ENCODE data around the gene GALNT9. TPM values are rescaled to one million over a fixed set of nuclear protein-coding genes. Genes with fewer than 3 reads are reported as not detected.

The GALNT9 gene
- polyA plus RNA-seq, 1 donor from 2014 or later = 13.5 TPM

DNA sequence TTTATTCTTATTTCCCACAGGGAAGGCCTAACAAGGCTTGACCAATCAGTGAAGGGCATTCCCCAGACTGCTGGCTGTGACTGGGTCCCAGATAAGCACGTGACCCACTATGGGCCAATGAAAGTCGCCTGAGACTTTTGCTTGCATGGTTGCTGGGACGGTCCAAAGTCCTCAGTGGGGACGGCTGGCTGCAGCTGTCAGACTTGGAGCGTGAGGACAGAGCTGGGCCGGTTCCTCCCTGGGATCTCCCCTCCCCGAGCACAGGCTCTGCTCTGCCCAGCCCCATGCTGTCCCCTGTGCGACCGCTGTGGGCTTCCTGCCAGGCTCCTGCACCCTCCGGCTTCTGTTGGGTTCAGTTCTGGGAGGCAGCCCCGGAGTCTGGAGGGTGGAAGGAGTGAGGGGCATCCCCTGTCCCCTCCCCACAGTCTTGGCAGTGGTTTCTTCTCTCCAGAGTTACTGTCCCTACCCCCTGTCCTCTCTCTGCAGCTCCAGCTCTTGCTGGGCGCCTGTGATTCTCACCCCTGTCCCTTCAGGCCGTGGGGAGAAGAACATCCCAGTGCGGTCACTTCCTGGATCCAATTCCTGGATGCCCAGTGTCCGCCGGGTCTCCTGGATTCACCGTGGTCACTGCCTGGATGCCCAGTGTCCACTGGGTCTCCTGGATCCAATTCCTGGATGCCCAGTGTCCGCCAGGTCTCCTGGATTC is 50.1 kb downstream of the GALNT9 start:
- no peak overlapping the region for H2AFZ ChIP-seq (ENCODE audit: low read depth, low read length)
- H3K4me2 ChIP-seq (ENCODE audit: low read length) = no peak overlapping the region
- no peaks in the 10 kb centered on the region for H3F3A ChIP-seq (ENCODE audit: insufficient read depth, low read length, poor library complexity, severe bottlenecking)
- H4K20me1 ChIP-seq (ENCODE audit: insufficient read depth) = no peaks in the 10 kb centered on the region
- H3K36me3 ChIP-seq (ENCODE audit: insufficient read depth, low read length) = no peaks in the 10 kb centered on the region
- H3K27ac ChIP-seq (ENCODE audit: low read length) = no peak overlapping the region
- no peak overlapping the region for H3K4me3 ChIP-seq (ENCODE audit: low read length)
- no peaks in the 10 kb centered on the region for H3K79me2 ChIP-seq (replicated peaks; ENCODE audit: insufficient read depth, low read length)
- H3K9me3 ChIP-seq (ENCODE audit: low read length) = no peaks in the 10 kb centered on the region
- no peak for TF ChIP-seq EP300 (conservative IDR thresholded peaks at IDR 0.05; ENCODE audit: poor library complexity, severe bottlenecking)
- TF ChIP-seq, protein P1, sequence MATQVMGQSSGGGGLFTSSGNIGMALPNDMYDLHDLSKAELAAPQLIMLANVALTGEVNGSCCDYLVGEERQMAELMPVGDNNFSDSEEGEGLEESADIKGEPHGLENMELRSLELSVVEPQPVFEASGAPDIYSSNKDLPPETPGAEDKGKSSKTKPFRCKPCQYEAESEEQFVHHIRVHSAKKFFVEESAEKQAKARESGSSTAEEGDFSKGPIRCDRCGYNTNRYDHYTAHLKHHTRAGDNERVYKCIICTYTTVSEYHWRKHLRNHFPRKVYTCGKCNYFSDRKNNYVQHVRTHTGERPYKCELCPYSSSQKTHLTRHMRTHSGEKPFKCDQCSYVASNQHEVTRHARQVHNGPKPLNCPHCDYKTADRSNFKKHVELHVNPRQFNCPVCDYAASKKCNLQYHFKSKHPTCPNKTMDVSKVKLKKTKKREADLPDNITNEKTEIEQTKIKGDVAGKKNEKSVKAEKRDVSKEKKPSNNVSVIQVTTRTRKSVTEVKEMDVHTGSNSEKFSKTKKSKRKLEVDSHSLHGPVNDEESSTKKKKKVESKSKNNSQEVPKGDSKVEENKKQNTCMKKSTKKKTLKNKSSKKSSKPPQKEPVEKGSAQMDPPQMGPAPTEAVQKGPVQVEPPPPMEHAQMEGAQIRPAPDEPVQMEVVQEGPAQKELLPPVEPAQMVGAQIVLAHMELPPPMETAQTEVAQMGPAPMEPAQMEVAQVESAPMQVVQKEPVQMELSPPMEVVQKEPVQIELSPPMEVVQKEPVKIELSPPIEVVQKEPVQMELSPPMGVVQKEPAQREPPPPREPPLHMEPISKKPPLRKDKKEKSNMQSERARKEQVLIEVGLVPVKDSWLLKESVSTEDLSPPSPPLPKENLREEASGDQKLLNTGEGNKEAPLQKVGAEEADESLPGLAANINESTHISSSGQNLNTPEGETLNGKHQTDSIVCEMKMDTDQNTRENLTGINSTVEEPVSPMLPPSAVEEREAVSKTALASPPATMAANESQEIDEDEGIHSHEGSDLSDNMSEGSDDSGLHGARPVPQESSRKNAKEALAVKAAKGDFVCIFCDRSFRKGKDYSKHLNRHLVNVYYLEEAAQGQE (IDR thresholded peaks at IDR 0.05; ENCODE audit: borderline replicate concordance) = no peak
- TF ChIP-seq SMC3 (conservative IDR thresholded peaks at IDR 0.05; ENCODE audit: poor library complexity) = no peak
- no peak for TF ChIP-seq MXI1 (conservative IDR thresholded peaks at IDR 0.05; ENCODE audit: poor library complexity, severe bottlenecking)
- no peak for TF ChIP-seq TAF1 (IDR thresholded peaks at IDR 0.05; ENCODE audit: low read depth)
- TF ChIP-seq EZH2 (IDR thresholded peaks at IDR 0.05; ENCODE audit: borderline replicate concordance, insufficient read depth, low read length, poor library complexity, severe bottlenecking) = no peak
- TF ChIP-seq POLR2AphosphoS5 (IDR thresholded peaks at IDR 0.05) = no peak
- TF ChIP-seq, protein P2, sequence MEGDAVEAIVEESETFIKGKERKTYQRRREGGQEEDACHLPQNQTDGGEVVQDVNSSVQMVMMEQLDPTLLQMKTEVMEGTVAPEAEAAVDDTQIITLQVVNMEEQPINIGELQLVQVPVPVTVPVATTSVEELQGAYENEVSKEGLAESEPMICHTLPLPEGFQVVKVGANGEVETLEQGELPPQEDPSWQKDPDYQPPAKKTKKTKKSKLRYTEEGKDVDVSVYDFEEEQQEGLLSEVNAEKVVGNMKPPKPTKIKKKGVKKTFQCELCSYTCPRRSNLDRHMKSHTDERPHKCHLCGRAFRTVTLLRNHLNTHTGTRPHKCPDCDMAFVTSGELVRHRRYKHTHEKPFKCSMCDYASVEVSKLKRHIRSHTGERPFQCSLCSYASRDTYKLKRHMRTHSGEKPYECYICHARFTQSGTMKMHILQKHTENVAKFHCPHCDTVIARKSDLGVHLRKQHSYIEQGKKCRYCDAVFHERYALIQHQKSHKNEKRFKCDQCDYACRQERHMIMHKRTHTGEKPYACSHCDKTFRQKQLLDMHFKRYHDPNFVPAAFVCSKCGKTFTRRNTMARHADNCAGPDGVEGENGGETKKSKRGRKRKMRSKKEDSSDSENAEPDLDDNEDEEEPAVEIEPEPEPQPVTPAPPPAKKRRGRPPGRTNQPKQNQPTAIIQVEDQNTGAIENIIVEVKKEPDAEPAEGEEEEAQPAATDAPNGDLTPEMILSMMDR (IDR thresholded peaks at IDR 0.05; ENCODE audit: poor library complexity, severe bottlenecking) = no peak
- TF ChIP-seq RAD21 (conservative IDR thresholded peaks at IDR 0.05) = no peak
- no peaks in the 10 kb centered on the region for H3K27me3 ChIP-seq (ENCODE audit: insufficient read depth, low read depth, low read length)
- H3K9ac ChIP-seq (ENCODE audit: low read length) = no peak overlapping the region
- no peaks in the 10 kb centered on the region for H3K9me2 ChIP-seq (ENCODE audit: insufficient read depth, low read length)

GRCh38 chr12:132278401-132279183 is 50.8 kb downstream of the GALNT9 start:
- no peaks in the 10 kb centered on the region for H3K9me2 ChIP-seq (ENCODE audit: insufficient read depth, low read length)
- H3K27ac ChIP-seq (ENCODE audit: low read length) = no peak overlapping the region
- H2AFZ ChIP-seq (ENCODE audit: low read depth, low read length) = no peak overlapping the region
- H3K79me2 ChIP-seq (replicated peaks; ENCODE audit: insufficient read depth, low read length) = no peaks in the 10 kb centered on the region
- H3K4me3 ChIP-seq (ENCODE audit: low read length) = no peak overlapping the region
- no peaks in the 10 kb centered on the region for H3K9me3 ChIP-seq (ENCODE audit: low read length)
- no peaks in the 10 kb centered on the region for H3K36me3 ChIP-seq (ENCODE audit: insufficient read depth, low read length)
- no peaks in the 10 kb centered on the region for H4K20me1 ChIP-seq (ENCODE audit: insufficient read depth)
- no peaks in the 10 kb centered on the region for H3K27me3 ChIP-seq (ENCODE audit: insufficient read depth, low read depth, low read length)
- H3F3A ChIP-seq (ENCODE audit: insufficient read depth, low read length, poor library complexity, severe bottlenecking) = no peaks in the 10 kb centered on the region
- no peak overlapping the region for H3K4me2 ChIP-seq (ENCODE audit: low read length)
- TF ChIP-seq POLR2AphosphoS5 (IDR thresholded peaks at IDR 0.05) (no peak), SMC3 (conservative IDR thresholded peaks at IDR 0.05; ENCODE audit: poor library complexity) (no peak), EZH2 (IDR thresholded peaks at IDR 0.05; ENCODE audit: borderline replicate concordance, insufficient read depth, low read length, poor library complexity, severe bottlenecking) (no peak), MXI1 (conservative IDR thresholded peaks at IDR 0.05; ENCODE audit: poor library complexity, severe bottlenecking) (no peak), RAD21 (conservative IDR thresholded peaks at IDR 0.05) (no peak), TAF1 (IDR thresholded peaks at IDR 0.05; ENCODE audit: low read depth) (no peak)
- TF ChIP-seq, protein P1 (IDR thresholded peaks at IDR 0.05; ENCODE audit: borderline replicate concordance) = no peak
- TF ChIP-seq, protein P2 (IDR thresholded peaks at IDR 0.05; ENCODE audit: poor library complexity, severe bottlenecking) = no peak
- H3K9ac ChIP-seq (ENCODE audit: low read length) = no peak overlapping the region
